Measurements from ENCODE around the gene RIOK3.

DNA sequence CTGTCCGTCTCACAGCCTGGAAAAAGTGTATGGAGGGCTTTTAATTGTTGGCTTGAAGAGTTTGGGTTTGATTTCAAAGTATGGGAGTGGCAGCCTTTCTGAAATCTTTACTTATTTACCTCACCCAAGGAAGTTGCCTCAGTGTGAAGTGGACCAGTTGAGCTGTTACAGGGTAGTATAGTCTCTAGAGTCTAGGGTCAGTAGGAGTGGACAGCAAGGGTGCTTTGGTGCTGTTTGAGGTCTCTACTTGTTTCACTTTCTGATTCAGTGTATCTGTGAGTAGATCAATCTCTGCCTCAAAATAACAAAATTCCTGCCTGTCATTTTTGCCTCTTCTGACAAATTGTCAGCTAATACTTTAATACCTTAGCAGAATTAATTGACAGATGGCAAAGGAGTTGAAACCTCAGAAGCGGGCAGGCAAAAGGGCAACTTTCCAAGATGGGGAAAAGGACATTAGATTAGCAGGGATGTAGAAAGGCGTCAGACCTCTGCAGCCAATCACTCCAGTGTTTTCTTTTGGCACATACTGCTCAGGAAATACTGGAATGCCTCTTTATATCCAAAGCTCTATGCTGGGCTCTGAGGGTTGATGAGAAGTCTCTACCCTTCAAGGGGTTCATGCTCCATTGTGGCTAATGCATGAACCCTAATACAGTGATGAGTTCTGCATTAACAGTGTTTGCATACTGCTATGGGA, 5.9 kb downstream of the RIOK3 start:
- TF ChIP-seq POLR2A (IDR thresholded peaks at IDR 0.05) (no peak), EP300 (IDR thresholded peaks at IDR 0.05) (no peak), POLR2AphosphoS5 (IDR thresholded peaks at IDR 0.05) (no peak)
- TF ChIP-seq, protein P1, sequence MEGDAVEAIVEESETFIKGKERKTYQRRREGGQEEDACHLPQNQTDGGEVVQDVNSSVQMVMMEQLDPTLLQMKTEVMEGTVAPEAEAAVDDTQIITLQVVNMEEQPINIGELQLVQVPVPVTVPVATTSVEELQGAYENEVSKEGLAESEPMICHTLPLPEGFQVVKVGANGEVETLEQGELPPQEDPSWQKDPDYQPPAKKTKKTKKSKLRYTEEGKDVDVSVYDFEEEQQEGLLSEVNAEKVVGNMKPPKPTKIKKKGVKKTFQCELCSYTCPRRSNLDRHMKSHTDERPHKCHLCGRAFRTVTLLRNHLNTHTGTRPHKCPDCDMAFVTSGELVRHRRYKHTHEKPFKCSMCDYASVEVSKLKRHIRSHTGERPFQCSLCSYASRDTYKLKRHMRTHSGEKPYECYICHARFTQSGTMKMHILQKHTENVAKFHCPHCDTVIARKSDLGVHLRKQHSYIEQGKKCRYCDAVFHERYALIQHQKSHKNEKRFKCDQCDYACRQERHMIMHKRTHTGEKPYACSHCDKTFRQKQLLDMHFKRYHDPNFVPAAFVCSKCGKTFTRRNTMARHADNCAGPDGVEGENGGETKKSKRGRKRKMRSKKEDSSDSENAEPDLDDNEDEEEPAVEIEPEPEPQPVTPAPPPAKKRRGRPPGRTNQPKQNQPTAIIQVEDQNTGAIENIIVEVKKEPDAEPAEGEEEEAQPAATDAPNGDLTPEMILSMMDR (IDR thresholded peaks at IDR 0.05): no peak

Data from suprapubic skin (tissue), 4 donors.